ENCODE data around the gene FADS3.

GRCh38 chr11:61924064-61924455 lies 32.7 kb upstream of the FADS3 start:
- TF ChIP-seq CTCF (IDR thresholded peaks at IDR 0.05): no peak
- no peak for TF ChIP-seq POLR2A (IDR thresholded peaks at IDR 0.05)
